Colonic mucosa (tissue), 4 donors: ENCODE results near the gene PTPN5. TPM values are rescaled to one million over a fixed set of nuclear protein-coding genes. Genes with fewer than 3 reads are reported as not detected.

Experiments used
- DNase-seq: peaks from one replicate; pipeline ENCODE4 v3.0.0-alpha.2; 2020
- H3K27ac ChIP-seq: fragments of 200-600 bp; one replicate; pipeline ENCODE4 v1.8.0; 2021
- H3K27me3 ChIP-seq: fragments of 200-600 bp; one replicate; pipeline ENCODE4 v1.8.0; 2021
- H3K36me3 ChIP-seq: fragments of 200-600 bp; one replicate; pipeline ENCODE4 v1.8.0; 2021
- H3K4me1 ChIP-seq: fragments of 200-600 bp; one replicate; pipeline ENCODE4 v1.8.0; 2021; ENCODE audit warnings: mild to moderate bottlenecking
- H3K4me3 ChIP-seq: fragments of 200-600 bp; one replicate; pipeline ENCODE4 v1.8.0; 2021
- H3K9ac ChIP-seq, 2 donors: one replicate each; pipeline ENCODE4 v1.7.0; 2013; ENCODE audit warnings: control low read depth in 2 of 2, low read depth in 2 of 2, low read length in 2 of 2
- H3K9me3 ChIP-seq: fragments of 200-600 bp; one replicate; pipeline ENCODE4 v1.8.0; 2021
- intact Hi-C: fragments of 100-400 bp; cut with DNase I; formaldehyde crosslinking; loops from one replicate; pipeline ENCODE4 v1.14.1; 2022
- total RNA-seq, 2 donors: library from RNA; stranded (reverse); fragmentation: NEBNext Ultra II Directional in 1 of 2; extraction: Animal tissue kit (Norgen Biotek cat#: 25700) in 1 of 2; gene quantifications; one replicate each; pipeline ENCODE4 v1.2.1, GENCODE V29; 2021
- TF ChIP-seq, protein P1 (sequence below): fragments of 200-600 bp; IDR thresholded peaks from one replicate; pipeline ENCODE4 v1.8.0; 2022; ENCODE audit warnings: antibody characterized with exemption, mild to moderate bottlenecking
- donor health status: healthy.
- donor health status: DM: no; HTN: no; CAD: no.
- donor health status: DM: no; HTN: no; CAD: no.

The PTPN5 gene
- total RNA-seq, 2 donors from 2014 or later: 0.19 TPM; not detected in 1

DNA sequence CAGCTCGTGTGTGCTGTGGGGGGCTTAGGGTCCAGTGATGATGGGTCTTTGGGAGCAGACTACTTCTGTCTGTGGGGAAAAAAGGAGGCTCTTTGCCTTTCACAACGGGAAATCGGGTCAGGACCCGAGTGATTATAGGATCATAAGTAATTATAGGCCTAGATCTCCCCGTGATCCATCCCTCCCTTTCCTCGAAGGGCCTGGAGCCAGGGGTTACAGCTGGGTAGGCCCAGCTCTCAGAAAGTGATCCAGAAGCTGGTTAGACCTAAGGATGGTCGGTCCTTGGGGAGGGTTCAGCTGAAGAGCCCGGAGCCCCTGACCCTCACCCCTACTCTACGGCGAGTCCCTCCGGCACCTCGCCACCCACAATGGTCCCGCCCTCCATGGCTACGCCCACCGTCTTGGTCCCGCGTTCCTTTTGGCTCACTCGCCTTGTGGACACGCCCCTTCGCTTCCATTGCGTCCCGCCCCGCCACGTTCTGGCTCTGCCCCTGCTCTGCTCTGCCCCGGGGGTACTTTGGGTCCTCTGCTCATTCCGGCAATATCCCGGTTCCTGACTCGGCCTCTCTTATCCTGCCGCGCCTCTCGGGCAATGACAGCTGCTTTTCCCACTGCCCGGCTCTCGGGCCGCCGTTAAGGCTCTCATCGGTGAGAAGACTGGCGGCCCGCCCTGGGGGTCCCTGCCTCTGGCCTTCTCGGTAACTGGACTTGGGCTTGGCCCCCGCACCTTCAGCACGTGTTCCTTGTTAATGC lies 70.6 kb downstream of the PTPN5 start:
- DNase-seq: peak; percentile 92
- H3K4me3 ChIP-seq: peak overlapping the region; percentile 37
- H3K9ac ChIP-seq: peak overlapping the region; percentile 60 to 62
- intact Hi-C loops: no loop called here
- no peaks in the 10 kb centered on the region for H3K4me1 ChIP-seq
- no peaks in the 10 kb centered on the region for H3K9me3 ChIP-seq
- TF ChIP-seq, protein P1, sequence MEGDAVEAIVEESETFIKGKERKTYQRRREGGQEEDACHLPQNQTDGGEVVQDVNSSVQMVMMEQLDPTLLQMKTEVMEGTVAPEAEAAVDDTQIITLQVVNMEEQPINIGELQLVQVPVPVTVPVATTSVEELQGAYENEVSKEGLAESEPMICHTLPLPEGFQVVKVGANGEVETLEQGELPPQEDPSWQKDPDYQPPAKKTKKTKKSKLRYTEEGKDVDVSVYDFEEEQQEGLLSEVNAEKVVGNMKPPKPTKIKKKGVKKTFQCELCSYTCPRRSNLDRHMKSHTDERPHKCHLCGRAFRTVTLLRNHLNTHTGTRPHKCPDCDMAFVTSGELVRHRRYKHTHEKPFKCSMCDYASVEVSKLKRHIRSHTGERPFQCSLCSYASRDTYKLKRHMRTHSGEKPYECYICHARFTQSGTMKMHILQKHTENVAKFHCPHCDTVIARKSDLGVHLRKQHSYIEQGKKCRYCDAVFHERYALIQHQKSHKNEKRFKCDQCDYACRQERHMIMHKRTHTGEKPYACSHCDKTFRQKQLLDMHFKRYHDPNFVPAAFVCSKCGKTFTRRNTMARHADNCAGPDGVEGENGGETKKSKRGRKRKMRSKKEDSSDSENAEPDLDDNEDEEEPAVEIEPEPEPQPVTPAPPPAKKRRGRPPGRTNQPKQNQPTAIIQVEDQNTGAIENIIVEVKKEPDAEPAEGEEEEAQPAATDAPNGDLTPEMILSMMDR: no peak
- H3K27me3 ChIP-seq: no peaks in the 10 kb centered on the region
- no peak overlapping the region for H3K27ac ChIP-seq
- H3K36me3 ChIP-seq: no peaks in the 10 kb centered on the region

DNA sequence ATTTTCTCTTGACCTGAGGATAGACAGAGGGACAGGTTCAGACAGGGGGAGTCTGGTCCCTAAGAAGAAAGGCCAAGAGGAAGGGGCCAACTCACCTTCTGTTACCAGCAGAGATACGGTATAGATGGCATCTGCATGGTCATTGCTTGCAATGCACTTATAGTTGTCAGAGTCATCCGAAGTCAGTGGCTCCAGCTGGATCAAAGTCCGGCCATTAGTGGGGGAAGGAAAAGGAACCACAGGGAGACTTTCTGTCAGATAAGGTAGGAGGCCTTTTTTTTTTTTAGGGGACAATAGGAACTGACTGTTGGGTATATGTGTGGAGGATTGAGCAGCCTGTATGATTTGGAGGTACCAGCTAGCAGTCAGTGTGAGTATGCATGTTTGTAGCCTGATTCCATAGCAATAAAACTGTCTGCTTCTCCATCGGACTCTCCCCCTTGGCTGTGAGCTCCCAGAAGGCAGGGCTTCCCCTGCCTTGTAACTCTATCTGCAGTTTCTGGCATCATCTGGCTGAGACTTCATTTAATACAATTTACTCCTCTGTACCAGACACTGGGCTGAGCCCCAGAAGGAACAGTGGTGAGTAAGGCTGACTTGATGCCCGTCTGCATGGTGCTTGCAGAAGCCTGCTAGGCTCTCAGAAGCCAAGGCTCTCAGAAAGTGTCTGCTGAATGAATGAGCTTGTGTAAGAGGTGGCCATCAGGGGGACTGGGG lies 71.3 kb downstream of the PTPN5 start:
- Histone ChIP-seq H3K4me3 (no peak overlapping the region), H3K36me3 (no peaks in the 10 kb centered on the region), H3K4me1 (no peaks in the 10 kb centered on the region), H3K27ac (no peak overlapping the region), H3K27me3 (no peaks in the 10 kb centered on the region), H3K9ac (peak overlapping the region in 1 of 2 donors; percentile 42), H3K9me3 (no peaks in the 10 kb centered on the region)
- DNase-seq: no peak
- intact Hi-C loops: no loop called here
- TF ChIP-seq, protein P1: no peak

DNA sequence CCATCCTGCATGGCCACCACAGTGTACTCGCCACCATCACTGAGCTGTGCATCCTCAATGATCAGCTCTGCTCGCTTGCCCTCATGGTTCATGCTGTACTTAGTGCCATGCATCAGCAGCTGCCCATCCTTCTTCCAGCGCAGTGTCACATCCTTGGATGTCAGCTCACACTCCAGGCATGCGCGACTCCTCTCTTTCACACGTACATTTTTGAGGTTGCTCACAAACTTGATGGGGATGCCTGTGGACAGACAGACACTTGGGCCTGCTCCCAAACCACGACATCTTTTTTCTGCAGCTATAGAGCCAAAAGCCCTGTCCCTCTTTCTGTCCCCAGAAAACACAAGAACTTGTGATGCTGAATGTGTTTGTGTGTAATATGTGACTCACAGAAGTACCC lies 76.1 kb downstream of the PTPN5 start:
- H3K4me3 ChIP-seq: no peak overlapping the region
- H3K4me1 ChIP-seq: no peaks in the 10 kb centered on the region
- no peak overlapping the region for H3K27ac ChIP-seq
- H3K36me3 ChIP-seq: no peaks in the 10 kb centered on the region
- intact Hi-C loops: no loop called here
- H3K9ac ChIP-seq: no peak overlapping the region
- no peaks in the 10 kb centered on the region for H3K9me3 ChIP-seq
- H3K27me3 ChIP-seq: no peaks in the 10 kb centered on the region
- TF ChIP-seq, protein P1: no peak
- DNase-seq: no peak

DNA sequence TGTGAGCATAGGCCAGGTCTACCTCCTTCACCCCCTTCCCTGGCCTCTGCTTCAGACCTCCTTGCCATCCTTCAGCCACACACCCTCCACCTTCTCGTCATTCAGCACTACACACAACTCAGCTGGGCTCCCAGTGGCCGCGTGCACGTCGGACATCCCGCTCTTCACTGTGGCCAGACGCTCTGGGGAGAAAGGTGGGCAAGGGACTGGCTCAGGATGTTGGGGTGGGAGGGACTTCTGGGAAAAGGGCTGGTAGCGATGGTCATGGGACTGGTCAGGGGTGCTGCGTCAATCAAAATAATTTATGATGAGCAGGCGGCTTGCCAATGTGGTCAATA lies 77.2 kb downstream of the PTPN5 start:
- H3K9me3 ChIP-seq: no peaks in the 10 kb centered on the region
- H3K4me1 ChIP-seq: no peaks in the 10 kb centered on the region
- TF ChIP-seq, protein P1: no peak
- intact Hi-C loops: no loop called here
- H3K9ac ChIP-seq: no peak overlapping the region
- no peak overlapping the region for H3K27ac ChIP-seq
- no peak for DNase-seq
- H3K27me3 ChIP-seq: no peaks in the 10 kb centered on the region
- no peak overlapping the region for H3K4me3 ChIP-seq
- H3K36me3 ChIP-seq: no peaks in the 10 kb centered on the region

GRCh38 chr11:18713646-18714442 lies 77.8 kb downstream of the PTPN5 start:
- Histone ChIP-seq H3K4me1 (no peaks in the 10 kb centered on the region), H3K9ac (no peak overlapping the region), H3K27me3 (no peaks in the 10 kb centered on the region), H3K36me3 (no peaks in the 10 kb centered on the region), H3K4me3 (no peak overlapping the region), H3K27ac (no peak overlapping the region), H3K9me3 (no peaks in the 10 kb centered on the region)
- TF ChIP-seq, protein P1: no peak
- intact Hi-C loops: no loop called here
- DNase-seq: no peak
